ENCODE results near the gene U2AF1L4. TPM values are rescaled to one million over a fixed set of nuclear protein-coding genes. Genes with fewer than 3 reads are reported as not detected.

Gene U2AF1L4
- total RNA-seq, 1 experiment from 2014 or later: 24.6 TPM

GRCh38 chr19:35756377-35757230, 11.4 kb upstream of the U2AF1L4 start, which contains the start of gene HSPB6:
HSPB6 (minus strand) TSS chr19:35757029; CDS start chr19:35757008, 21 bp downstream.
- Mint-ChIP-seq H3K9me3 (ENCODE audit: unreplicated experiment) (no peaks in the 10 kb centered on the region), H3K4me3 (ENCODE audit: unreplicated experiment) (peak within 1 kb of the TSS; percentile 88), H3K27me3 (ENCODE audit: insufficient read depth, unreplicated experiment) (no peaks in the 10 kb centered on the region), H3K27ac (ENCODE audit: unreplicated experiment) (peak within 1 kb of the TSS; percentile 92), H3K36me3 (ENCODE audit: insufficient read depth, unreplicated experiment) (peaks cover 28% of the 10 kb centered on the region), H3K4me1 (ENCODE audit: low read depth, unreplicated experiment) (peaks cover 6% of the 10 kb centered on the region)
- Histone ChIP-seq H3K9me3 (no peaks in the 10 kb centered on the region), H3K4me3 (ENCODE audit: low read depth, low read length) (peak within 1 kb of the TSS; percentile 68), H3K36me3 (ENCODE audit: control insufficient read depth, insufficient read depth, low read length) (no peaks in the 10 kb centered on the region), H3K4me1 (peaks cover 6% of the 10 kb centered on the region), H3K27me3 (replicated peaks; ENCODE audit: control insufficient read depth, insufficient read depth, low read length) (no peaks in the 10 kb centered on the region)
- ChIA-PET CTCF (no interaction called here), POLR2A (interaction anchor here (0.7 to 1.0 kb wide), 3 partner anchors 8 to 48 kb away, joined by 3 to 14 read pairs (median 12); partner anchors contain the start of genes LIN37, PSENEN and U2AF1L4)
- TF ChIP-seq CTCF (IDR thresholded peaks at IDR 0.05; ENCODE audit: insufficient read depth in 1 of 2, low read depth in 1 of 2, low read length in 1 of 2, severe bottlenecking in 1 of 2, unreplicated experiment in 1 of 2): no peak
- BruUV-seq (replicated peaks): no TSS peak
- intact Hi-C loops (cut with micrococcal nuclease; ENCODE audit: unreplicated experiment): loop anchor here (2.0 to 5.0 kb wide), 2 partner anchors 109 to 298 kb away; partner anchors contain the start of genes COX6B1, THAP8 and WDR62
- DNase-seq: no peak

- no peaks in the 10 kb centered on the region for H3K36me3 ChIP-seq (ENCODE audit: control insufficient read depth, insufficient read depth, low read length)
- Mint-ChIP-seq H3K4me3 (ENCODE audit: unreplicated experiment) (peak overlapping the region; percentile 64), H3K27me3 (ENCODE audit: insufficient read depth, unreplicated experiment) (no peaks in the 10 kb centered on the region), H3K4me1 (ENCODE audit: low read depth, unreplicated experiment) (peaks cover 6% of the 10 kb centered on the region), H3K27ac (ENCODE audit: unreplicated experiment) (no peak overlapping the region), H3K36me3 (ENCODE audit: insufficient read depth, unreplicated experiment) (peaks cover 25% of the 10 kb centered on the region), H3K9me3 (ENCODE audit: unreplicated experiment) (no peaks in the 10 kb centered on the region)
- POLR2A ChIA-PET: no interaction called here
- peak overlapping the region; percentile 27 for H3K4me3 ChIP-seq (ENCODE audit: low read depth, low read length)
- intact Hi-C loops (cut with micrococcal nuclease; ENCODE audit: unreplicated experiment): loop anchor here (2.0 to 5.0 kb wide), 2 partner anchors 108 to 299 kb away; partner anchors contain the start of genes COX6B1, THAP8 and WDR62
- no peaks in the 10 kb centered on the region for H3K27me3 ChIP-seq (replicated peaks; ENCODE audit: control insufficient read depth, insufficient read depth, low read length)
- no peak for DNase-seq
- no peaks in the 10 kb centered on the region for H3K9me3 ChIP-seq
- H3K4me1 ChIP-seq: peaks cover 6% of the 10 kb centered on the region
- CTCF ChIA-PET: no interaction called here
- no TSS peak for BruUV-seq (replicated peaks)
- no peak for TF ChIP-seq CTCF (IDR thresholded peaks at IDR 0.05; ENCODE audit: insufficient read depth in 1 of 2, low read depth in 1 of 2, low read length in 1 of 2, severe bottlenecking in 1 of 2, unreplicated experiment in 1 of 2)
Measured at GRCh38 chr19:35755550-35756376, 10.5 kb upstream of the U2AF1L4 start.

- peak overlapping the region; percentile 27 for H3K4me3 ChIP-seq (ENCODE audit: low read depth, low read length)
- ChIA-PET POLR2A (no interaction called here), CTCF (no interaction called here)
- intact Hi-C loops (cut with micrococcal nuclease; ENCODE audit: unreplicated experiment): loop anchor here (5.0 kb wide), 1 partner anchor 108 kb away; the partner anchor contains the start of gene COX6B1
- H3K4me1 ChIP-seq: peaks cover 6% of the 10 kb centered on the region
- Mint-ChIP-seq H3K4me3 (ENCODE audit: unreplicated experiment) (peak overlapping the region; percentile 64), H3K27me3 (ENCODE audit: insufficient read depth, unreplicated experiment) (no peaks in the 10 kb centered on the region), H3K36me3 (ENCODE audit: insufficient read depth, unreplicated experiment) (peaks cover 30% of the 10 kb centered on the region), H3K4me1 (ENCODE audit: low read depth, unreplicated experiment) (peaks cover 6% of the 10 kb centered on the region), H3K9me3 (ENCODE audit: unreplicated experiment) (no peaks in the 10 kb centered on the region), H3K27ac (ENCODE audit: unreplicated experiment) (no peak overlapping the region)
- BruUV-seq (replicated peaks): no TSS peak
- H3K9me3 ChIP-seq: no peaks in the 10 kb centered on the region
- H3K36me3 ChIP-seq (ENCODE audit: control insufficient read depth, insufficient read depth, low read length): no peaks in the 10 kb centered on the region
- no peak for TF ChIP-seq CTCF (IDR thresholded peaks at IDR 0.05; ENCODE audit: insufficient read depth in 1 of 2, low read depth in 1 of 2, low read length in 1 of 2, severe bottlenecking in 1 of 2, unreplicated experiment in 1 of 2)
- DNase-seq: no peak
- H3K27me3 ChIP-seq (replicated peaks; ENCODE audit: control insufficient read depth, insufficient read depth, low read length): no peaks in the 10 kb centered on the region
Measured at GRCh38 chr19:35755131-35755549, 9.9 kb upstream of the U2AF1L4 start.

All from Caco-2 (cell line).